Measurements from ENCODE around the gene RAB39A. TPM values are rescaled to one million over a fixed set of nuclear protein-coding genes. Genes with fewer than 3 reads are reported as not detected.
"Not testable (repeated sequence)": the region's sequence is repeated elsewhere in the genome, so short reads cannot be mapped to it uniquely, and the experiment has no call there.

Gene RAB39A, protein sequence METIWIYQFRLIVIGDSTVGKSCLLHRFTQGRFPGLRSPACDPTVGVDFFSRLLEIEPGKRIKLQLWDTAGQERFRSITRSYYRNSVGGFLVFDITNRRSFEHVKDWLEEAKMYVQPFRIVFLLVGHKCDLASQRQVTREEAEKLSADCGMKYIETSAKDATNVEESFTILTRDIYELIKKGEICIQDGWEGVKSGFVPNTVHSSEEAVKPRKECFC
- 2.8 TPM for polyA plus RNA-seq (2012; ENCODE audit: missing spikeins)

DNA sequence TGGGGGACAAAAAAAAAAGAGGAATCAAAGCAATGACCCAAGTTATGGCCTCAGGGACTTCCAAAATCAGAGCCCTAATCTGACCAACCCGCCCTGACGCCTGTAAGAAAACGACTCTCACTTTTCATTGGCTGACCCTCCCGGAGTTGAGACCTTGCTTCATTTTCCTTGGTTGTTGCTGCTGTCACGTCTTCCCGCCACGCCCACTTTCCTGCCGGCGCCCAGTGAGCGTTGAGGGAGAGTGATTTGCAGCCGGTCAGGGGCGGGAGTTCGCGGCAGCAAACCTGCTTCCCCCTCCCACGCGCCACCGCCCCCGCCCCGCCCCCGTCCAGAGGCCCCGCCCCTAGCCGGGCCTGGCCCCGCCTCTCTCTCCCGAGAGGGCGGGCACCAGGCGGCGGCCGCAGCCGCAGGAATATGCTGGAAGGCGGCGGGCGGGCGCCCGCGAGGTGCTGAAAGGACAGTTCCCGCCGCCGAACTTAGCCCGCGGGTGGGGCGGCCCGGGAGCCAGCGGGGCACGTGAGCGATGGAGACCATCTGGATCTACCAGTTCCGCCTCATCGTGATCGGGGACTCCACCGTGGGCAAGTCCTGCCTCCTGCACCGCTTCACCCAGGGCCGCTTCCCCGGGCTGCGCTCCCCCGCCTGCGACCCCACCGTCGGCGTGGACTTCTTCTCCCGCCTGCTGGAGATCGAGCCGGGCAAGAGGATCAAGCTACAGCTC, at the start of gene RAB39A:
Gene RAB39A (plus strand): TSS at position 403 of the 721 bp plus-strand sequence. CDS start 121 bp downstream, at position 524.
- DNase-seq (ENCODE audit: insufficient read length): peak; percentile 88
- TF ChIP-seq TAF1 (IDR thresholded peaks at IDR 0.05; ENCODE audit: borderline replicate concordance, low read depth, low read length) (no peak), POLR2AphosphoS5 (IDR thresholded peaks at IDR 0.05; ENCODE audit: low read depth, low read length) (no peak; the same call in 1 of the 2 replicates), POLR2A (IDR thresholded peaks at IDR 0.05; ENCODE audit: low read depth, low read length) (no peak)
- peak; percentile 99 for FAIRE-seq

DNA sequence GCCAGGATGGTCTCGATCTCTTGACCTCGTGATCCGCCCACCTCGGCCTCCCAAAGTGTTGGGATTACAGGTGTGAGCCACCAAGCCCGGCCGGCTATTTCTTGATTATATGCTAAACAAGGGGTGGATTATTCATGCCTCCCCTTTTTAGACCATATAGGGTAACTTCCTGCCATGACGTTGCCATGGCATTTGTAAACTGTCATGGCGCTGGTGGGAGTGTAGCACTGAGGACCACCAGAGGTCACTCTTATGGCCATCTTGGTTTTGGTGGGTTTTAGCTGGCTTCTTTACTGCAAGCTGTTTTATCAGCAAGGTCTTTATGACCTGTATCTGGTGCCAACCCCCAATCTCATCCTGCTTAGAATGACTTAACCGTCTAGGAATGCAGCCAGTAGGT, 46.8 kb upstream of the RAB39A start:
- DNase-seq (ENCODE audit: insufficient read length): not testable (repeated sequence)
- FAIRE-seq: peak; percentile 14

DNA sequence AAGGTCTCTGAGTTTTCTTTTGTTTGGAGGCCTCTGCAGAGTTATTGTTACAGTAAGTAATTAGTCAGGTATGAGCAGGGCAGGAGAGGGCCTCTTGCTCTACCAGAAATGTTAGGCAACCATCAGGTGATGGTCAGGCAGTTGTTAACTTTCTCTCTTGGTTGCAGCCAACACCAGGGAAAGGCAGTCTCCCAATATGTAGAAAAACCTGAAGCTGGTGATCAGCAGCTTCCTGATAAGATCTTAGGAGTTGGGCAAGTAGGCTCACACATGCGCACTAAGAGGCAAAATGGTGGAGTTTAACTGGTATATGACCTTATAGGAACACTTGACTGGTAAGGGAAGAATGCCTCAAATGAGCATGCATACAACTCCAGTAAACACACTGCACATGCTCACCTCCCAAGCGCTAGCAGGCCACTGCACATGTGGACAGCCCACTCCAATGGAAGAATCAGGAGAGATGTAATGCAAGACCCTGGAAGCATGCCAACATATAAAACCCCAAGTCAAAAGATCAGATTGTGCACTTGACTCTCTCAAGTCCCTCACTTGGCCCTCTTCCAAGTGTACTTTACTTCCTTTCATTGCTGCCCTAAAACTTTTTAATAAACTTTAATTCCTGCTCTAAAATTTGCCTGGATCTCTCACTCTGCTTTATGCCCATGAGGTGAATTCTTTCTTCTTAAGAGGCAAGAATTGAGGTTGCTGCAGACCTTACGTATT, 46.0 kb upstream of the RAB39A start:
- no peak for DNase-seq (ENCODE audit: insufficient read length)
- FAIRE-seq: no peak
- TF ChIP-seq POLR2A (IDR thresholded peaks at IDR 0.05; ENCODE audit: low read depth, low read length): no peak
- no peak for TF ChIP-seq POLR2AphosphoS5 (IDR thresholded peaks at IDR 0.05; ENCODE audit: low read depth, low read length)
- TF ChIP-seq TAF1 (IDR thresholded peaks at IDR 0.05; ENCODE audit: borderline replicate concordance, low read depth, low read length): no peak

DNA sequence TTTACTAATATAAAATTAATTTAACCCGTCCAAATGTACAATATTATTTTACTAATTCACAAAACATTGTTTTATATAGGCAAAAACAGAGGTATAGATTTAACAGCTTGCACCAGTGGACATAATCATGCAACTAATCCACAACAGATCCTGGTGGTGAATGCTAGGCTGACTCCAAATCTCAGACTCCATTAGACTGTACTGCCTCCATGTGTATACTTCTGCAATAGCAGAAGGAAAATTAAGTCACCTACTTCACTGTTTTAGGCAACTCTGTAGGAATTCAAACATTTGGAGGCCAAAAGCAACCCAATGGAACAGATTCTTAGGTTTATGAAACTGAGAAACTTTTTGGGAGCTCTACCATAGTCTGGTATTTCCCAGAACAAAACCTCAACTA, 30.0 kb upstream of the RAB39A start:
- TF ChIP-seq TAF1 (IDR thresholded peaks at IDR 0.05; ENCODE audit: borderline replicate concordance, low read depth, low read length): no peak
- DNase-seq (ENCODE audit: insufficient read length): no peak
- no peak for FAIRE-seq

DNA sequence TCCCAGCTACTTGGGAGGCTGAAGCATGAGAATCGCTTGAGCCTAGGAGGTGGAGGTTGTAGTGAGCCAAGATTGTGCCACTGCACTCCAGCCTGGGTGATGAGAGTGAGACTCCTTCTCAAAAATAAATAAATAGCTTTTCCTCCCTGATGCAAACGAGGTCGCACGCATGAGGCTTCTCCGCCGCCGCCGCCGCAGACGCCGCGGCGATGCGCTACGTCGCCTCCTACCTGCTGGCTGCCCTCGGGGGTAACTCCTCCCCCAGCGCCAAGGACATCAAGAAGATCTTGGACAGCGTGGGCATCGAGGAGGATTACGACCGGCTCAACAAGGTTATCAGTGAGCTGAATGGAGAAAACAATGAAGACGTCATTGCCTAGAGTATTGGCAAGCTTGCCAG, 20.0 kb upstream of the RAB39A start:
- DNase-seq (ENCODE audit: insufficient read length): no peak
- TF ChIP-seq TAF1 (IDR thresholded peaks at IDR 0.05; ENCODE audit: borderline replicate concordance, low read depth, low read length): no peak
- TF ChIP-seq POLR2AphosphoS5 (IDR thresholded peaks at IDR 0.05; ENCODE audit: low read depth, low read length): no peak
- TF ChIP-seq POLR2A (IDR thresholded peaks at IDR 0.05; ENCODE audit: low read depth, low read length): no peak
- FAIRE-seq: no peak

DNA sequence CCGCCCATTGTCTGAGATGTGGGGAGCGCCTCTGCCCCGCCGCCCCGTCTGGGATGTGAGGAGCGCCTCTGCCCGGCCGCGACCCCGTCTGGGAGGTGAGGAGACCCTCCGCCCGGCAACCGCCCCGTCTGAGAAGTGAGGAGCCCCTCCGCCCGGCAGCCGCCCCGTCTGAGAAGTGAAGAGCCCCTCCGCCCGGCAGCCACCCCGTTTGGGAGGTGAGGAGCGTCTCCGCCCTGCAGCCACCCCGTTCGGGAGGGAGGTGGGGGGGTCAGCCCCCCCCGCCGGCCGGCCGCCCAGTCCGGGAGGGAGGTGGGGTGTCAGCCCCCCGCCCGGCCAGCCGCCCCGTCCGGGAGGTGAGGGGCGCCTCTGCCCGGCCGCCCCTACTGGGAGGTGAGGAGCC, 15.8 kb upstream of the RAB39A start:
- DNase-seq (ENCODE audit: insufficient read length); FAIRE-seq: not testable (repeated sequence)

DNA sequence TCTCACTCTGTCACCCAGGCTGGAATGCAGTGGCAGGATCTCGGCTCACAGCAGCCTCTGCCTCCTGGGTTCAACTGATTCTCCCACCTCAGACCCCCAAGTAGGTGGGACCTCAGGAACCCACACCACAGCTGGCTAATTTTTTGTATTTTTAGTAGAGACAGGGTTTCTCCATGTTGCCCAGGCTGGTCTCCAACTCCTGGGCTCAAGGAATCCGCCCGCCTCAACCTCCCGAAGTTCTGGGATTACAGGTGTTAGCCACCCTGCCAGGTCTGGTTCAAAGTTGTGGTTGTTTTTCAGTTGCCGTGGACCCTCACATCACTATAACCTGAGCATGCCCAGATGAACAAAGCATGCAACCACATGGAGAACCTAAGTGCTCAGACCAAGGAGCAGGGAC, 13.0 kb upstream of the RAB39A start:
- TF ChIP-seq TAF1 (IDR thresholded peaks at IDR 0.05; ENCODE audit: borderline replicate concordance, low read depth, low read length): no peak
- TF ChIP-seq POLR2AphosphoS5 (IDR thresholded peaks at IDR 0.05; ENCODE audit: low read depth, low read length): no peak
- TF ChIP-seq POLR2A (IDR thresholded peaks at IDR 0.05; ENCODE audit: low read depth, low read length): no peak
- no peak for FAIRE-seq

DNA sequence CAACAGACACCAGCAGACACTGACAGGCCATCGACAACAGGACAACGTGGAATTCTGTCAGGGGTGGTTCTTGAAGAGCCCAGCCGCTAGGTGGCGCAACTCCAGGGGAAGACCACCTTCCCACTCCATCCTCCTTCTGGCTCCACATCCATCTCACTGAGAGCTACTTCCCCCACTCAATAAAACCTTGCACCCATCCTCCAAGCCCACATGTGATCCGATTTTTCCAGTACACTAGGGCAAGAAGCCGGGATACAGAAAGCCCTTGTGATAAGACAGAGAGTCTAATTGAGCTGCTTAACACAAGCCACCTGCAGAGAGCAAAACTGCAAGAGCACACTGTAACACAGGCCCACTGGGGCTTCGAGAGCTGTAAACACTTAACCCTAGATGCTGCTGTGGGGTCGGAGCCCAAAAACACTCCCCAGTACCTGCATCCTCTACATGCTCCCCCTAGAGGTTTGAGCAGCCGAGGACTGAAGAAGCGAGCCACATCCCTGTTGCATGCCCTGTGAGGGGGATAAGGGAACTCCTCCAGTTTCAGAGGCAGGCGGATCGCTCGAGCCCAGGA, 11.5 kb upstream of the RAB39A start:
- DNase-seq (ENCODE audit: insufficient read length) (no peak), FAIRE-seq (peak; percentile 89)
- TF ChIP-seq TAF1 (IDR thresholded peaks at IDR 0.05; ENCODE audit: borderline replicate concordance, low read depth, low read length) (no peak), POLR2A (IDR thresholded peaks at IDR 0.05; ENCODE audit: low read depth, low read length) (no peak), POLR2AphosphoS5 (IDR thresholded peaks at IDR 0.05; ENCODE audit: low read depth, low read length) (no peak)

More for the DNA sequence above, 13.0 kb upstream of the RAB39A start:
- DNase-seq (ENCODE audit: insufficient read length): no peak

DNA sequence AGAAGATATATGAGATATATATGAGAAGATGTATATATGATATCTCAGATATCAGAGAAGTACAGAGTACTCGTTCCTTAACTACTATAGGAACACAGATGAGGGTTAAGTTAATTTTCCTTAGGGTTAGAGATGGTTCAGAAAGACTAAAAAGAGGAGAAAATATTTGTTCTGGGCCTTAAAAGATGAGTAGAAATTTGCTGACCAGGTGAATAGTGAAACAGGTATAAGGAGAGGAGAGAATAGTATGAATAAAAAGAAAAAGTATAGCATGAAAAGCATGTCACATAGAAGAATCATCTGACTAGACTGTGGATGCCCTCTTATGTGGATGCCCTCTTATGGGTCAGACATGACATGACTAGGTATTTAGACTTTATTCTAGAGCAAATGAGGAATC, 6.3 kb upstream of the RAB39A start:
- DNase-seq (ENCODE audit: insufficient read length) (no peak), FAIRE-seq (no peak)
- no peak for TF ChIP-seq POLR2AphosphoS5 (IDR thresholded peaks at IDR 0.05; ENCODE audit: low read depth, low read length)
- no peak for TF ChIP-seq TAF1 (IDR thresholded peaks at IDR 0.05; ENCODE audit: borderline replicate concordance, low read depth, low read length)
- no peak for TF ChIP-seq POLR2A (IDR thresholded peaks at IDR 0.05; ENCODE audit: low read depth, low read length)

DNA sequence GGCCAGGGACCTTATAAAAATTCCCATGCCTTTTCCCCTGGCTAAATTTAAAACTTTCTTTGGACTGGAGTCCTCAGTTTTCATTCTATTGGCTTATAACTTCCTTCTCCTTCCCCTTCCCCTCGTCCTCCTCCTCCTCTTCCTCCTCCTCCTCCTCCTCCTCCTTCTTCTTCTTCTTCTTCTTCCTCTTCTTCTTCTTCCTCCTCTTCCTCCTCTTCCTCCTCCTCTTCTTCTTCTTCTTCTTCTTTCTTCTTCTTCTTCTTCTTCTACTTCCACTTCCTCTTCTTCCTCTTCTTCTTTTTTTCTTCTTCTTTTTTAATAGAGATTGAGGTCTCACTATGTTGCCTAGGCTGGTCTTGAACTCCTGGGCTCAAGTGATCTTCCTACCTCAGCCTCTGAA, 4.7 kb upstream of the RAB39A start:
- not testable (repeated sequence) for FAIRE-seq; DNase-seq (ENCODE audit: insufficient read length)

DNA sequence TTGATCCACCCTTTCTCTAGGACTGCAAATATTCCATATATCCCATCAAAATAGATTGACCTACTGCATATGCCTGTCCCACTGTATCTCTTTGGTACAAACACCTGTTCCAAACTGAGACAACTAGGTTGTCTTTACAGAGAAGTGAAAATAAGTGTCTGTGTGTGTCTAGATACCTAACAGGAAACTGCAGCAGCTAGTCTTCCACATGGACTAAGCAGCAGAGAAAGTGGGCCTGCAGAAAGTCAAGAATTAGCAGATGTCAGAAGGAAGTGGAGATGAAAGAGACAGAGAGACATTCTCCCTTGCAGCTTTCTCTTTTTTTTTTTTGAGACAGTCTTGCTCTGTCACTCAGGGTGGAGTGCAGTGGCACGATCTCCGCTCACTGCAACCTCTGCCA, 3.9 kb upstream of the RAB39A start:
- FAIRE-seq (no peak), DNase-seq (ENCODE audit: insufficient read length) (no peak)
- TF ChIP-seq TAF1 (IDR thresholded peaks at IDR 0.05; ENCODE audit: borderline replicate concordance, low read depth, low read length) (no peak), POLR2AphosphoS5 (IDR thresholded peaks at IDR 0.05; ENCODE audit: low read depth, low read length) (no peak), POLR2A (IDR thresholded peaks at IDR 0.05; ENCODE audit: low read depth, low read length) (no peak)

DNA sequence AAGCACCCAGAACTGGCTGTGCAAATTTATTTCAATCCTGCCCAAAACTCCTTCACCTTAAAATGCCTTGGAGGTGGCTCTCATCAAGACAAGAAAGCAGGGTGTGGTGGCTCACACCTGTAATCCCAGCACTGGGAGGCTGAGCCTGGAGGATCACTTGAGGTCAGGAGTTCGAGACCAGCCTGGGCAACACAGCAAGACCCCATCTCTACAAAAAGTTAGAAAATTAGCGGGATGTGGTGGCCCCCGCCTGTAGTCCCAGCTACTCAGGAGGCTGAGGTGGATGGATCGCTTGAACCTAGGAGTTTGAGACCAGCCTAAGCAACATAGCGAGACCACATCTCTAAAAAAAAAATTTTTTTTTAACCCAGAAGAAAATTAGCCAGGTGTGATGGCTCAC, 689 bp upstream of the RAB39A start:
- no peak for TF ChIP-seq POLR2AphosphoS5 (IDR thresholded peaks at IDR 0.05; ENCODE audit: low read depth, low read length)
- TF ChIP-seq POLR2A (IDR thresholded peaks at IDR 0.05; ENCODE audit: low read depth, low read length): no peak
- no peak for TF ChIP-seq TAF1 (IDR thresholded peaks at IDR 0.05; ENCODE audit: borderline replicate concordance, low read depth, low read length)
- FAIRE-seq (no peak), DNase-seq (ENCODE audit: insufficient read length) (no peak)

Data from GM12892 (cell line).